ENCODE data around the gene CTNNBIP1.

DNA sequence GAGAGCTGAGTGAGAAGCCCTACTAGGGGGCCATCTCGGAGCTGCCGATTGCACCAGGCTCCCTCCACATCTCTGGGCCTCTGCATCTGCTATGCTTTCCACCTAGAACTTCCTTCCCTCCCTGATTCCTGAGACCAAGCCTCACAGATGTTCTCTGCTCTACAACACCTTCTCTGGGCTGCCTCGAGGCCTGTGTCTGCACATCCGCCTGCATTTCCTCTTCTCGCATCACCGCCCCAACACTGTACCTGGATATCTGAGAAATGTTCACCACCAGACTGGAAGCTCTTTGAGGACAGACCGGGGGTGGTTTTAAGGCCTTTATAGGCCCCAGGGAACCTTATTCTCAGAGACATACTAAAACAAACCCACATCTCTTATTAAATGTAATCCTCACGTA is 20.7 kb downstream of the CTNNBIP1 start:
- TF ChIP-seq REST (IDR thresholded peaks at IDR 0.05; ENCODE audit: borderline replicate concordance) (no peak), POLR2AphosphoS5 (IDR thresholded peaks at IDR 0.05) (no peak)
